ENCODE results near the gene PAPSS1. TPM values are rescaled to one million over a fixed set of nuclear protein-coding genes. Genes with fewer than 3 reads are reported as not detected.

PAPSS1 gene
- polyA plus RNA-seq, 2 of the 4 experiments (the other 2 are of a cell fraction) = 47.3 to 52.5 TPM

GRCh38 chr4:107635735-107636134 is 84.3 kb downstream of the PAPSS1 start:
- TF ChIP-seq EHF (CRISPR knock-in tag; IDR thresholded peaks at IDR 0.05) (no peak), ZFP36 (IDR thresholded peaks at IDR 0.05; ENCODE audit: borderline replicate concordance, partially characterized antibody) (no peak), CTCF (IDR thresholded peaks at IDR 0.05) (no peak), RNF2 (IDR thresholded peaks at IDR 0.05; ENCODE audit: borderline replicate concordance, low read depth) (no peak), PHF8 (IDR thresholded peaks at IDR 0.05; ENCODE audit: borderline replicate concordance, low read depth) (no peak), FOXS1 (CRISPR knock-in tag; IDR thresholded peaks at IDR 0.05) (no peak), FOSL2 (IDR thresholded peaks at IDR 0.05) (no peak), FOSL2 (CRISPR knock-in tag; IDR thresholded peaks at IDR 0.05) (no peak), POLR2AphosphoS2 (conservative IDR thresholded peaks at IDR 0.05; ENCODE audit: low read length) (no peak)
- Histone ChIP-seq H3K4me3 (no peak overlapping the region), H3K4me2 (no peak overlapping the region), H3K9me3 (no peaks in the 10 kb centered on the region), H3K27ac (no peak overlapping the region), H3K4me1 (0 out of 3 replicates have a peak, but pooled peaks cover 6% of the 10 kb centered on the region)
- POLR2A ChIA-PET = no interaction called here
- CTCF ChIA-PET = no interaction called here
- 70% methylated on average over 2 of the region's 2 CpGs for WGBS (ENCODE audit: missing lambda C conversion rate)
- DNase-seq (ENCODE audit: low read depth in 1 of 2, low spot score in 1 of 2) (no peak), FAIRE-seq (no peak), ATAC-seq (no peak)

DNA sequence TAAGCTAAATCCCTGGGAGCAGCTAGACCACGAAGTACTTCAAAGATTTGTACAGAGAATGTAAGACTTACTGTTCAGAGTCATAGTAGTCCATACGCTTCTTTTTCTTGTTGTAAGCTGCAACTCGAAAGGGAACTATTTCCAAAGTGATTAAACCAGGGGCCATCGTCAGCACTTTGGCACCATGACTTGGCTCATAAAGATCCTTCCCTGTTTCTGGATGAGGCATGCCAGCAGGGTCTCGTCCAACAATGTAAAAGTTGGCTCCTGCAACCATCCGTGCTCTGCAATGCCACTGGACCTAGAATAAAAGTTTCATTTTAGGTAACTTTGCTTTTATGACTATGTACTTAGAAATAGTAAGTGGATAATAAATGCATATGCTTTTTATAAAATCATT is 88.5 kb downstream of the PAPSS1 start:
- no peak overlapping the region for H3K4me2 ChIP-seq
- ATAC-seq (no peak), FAIRE-seq (no peak), DNase-seq (ENCODE audit: low read depth in 1 of 2, low spot score in 1 of 2) (no peak)
- WGBS (ENCODE audit: missing lambda C conversion rate) = 90% methylated on average over 6 of the region's 6 CpGs
- no peak overlapping the region for H3K27ac ChIP-seq
- H3K4me3 ChIP-seq = no peak overlapping the region
- H3K9me3 ChIP-seq = no peaks in the 10 kb centered on the region
- TF ChIP-seq ZFP36 (IDR thresholded peaks at IDR 0.05; ENCODE audit: borderline replicate concordance, partially characterized antibody) (no peak), BHLHE40 (IDR thresholded peaks at IDR 0.05; ENCODE audit: low read depth, low read length) (no peak), BCL3 (IDR thresholded peaks at IDR 0.05) (no peak), E2F6 (IDR thresholded peaks at IDR 0.05; ENCODE audit: borderline replicate concordance, low read depth) (no peak), CEBPB (IDR thresholded peaks at IDR 0.05) (no peak), FOXS1 (CRISPR knock-in tag; IDR thresholded peaks at IDR 0.05) (no peak), RFX5 (IDR thresholded peaks at IDR 0.05) (no peak), RNF2 (IDR thresholded peaks at IDR 0.05; ENCODE audit: borderline replicate concordance, low read depth) (no peak), JUNB (IDR thresholded peaks at IDR 0.05) (no peak)
- ChIA-PET CTCF (no interaction called here), POLR2A (no interaction called here)
- 0 out of 3 replicates have a peak, but pooled peaks cover 6% of the 10 kb centered on the region for H3K4me1 ChIP-seq

GRCh38 chr4:107630185-107630705 is 89.8 kb downstream of the PAPSS1 start:
- Histone ChIP-seq H3K4me1 (0 out of 3 replicates have a peak, but pooled peaks cover 6% of the 10 kb centered on the region), H3K4me2 (no peak overlapping the region), H3K4me3 (no peak overlapping the region), H3K9me3 (no peaks in the 10 kb centered on the region), H3K27ac (no peak overlapping the region)
- FAIRE-seq (no peak), DNase-seq (ENCODE audit: low read depth in 1 of 2, low spot score in 1 of 2) (no peak), ATAC-seq (no peak)
- 70% methylated on average over 6 of the region's 6 CpGs for WGBS (ENCODE audit: missing lambda C conversion rate)
- TF ChIP-seq HOXB5 (CRISPR knock-in tag; IDR thresholded peaks at IDR 0.05) (no peak), FOSB (CRISPR knock-in tag; IDR thresholded peaks at IDR 0.05) (no peak), MYC (IDR thresholded peaks at IDR 0.05; ENCODE audit: borderline replicate concordance, low read length) (no peak), CHD2 (IDR thresholded peaks at IDR 0.05; ENCODE audit: low read length, partially characterized antibody) (no peak), FOSL2 (IDR thresholded peaks at IDR 0.05) (no peak), FOSL2 (CRISPR knock-in tag; IDR thresholded peaks at IDR 0.05) (no peak), JUNB (IDR thresholded peaks at IDR 0.05) (no peak), EHF (CRISPR knock-in tag; IDR thresholded peaks at IDR 0.05) (no peak), RARB (CRISPR knock-in tag; IDR thresholded peaks at IDR 0.05) (no peak), USF2 (IDR thresholded peaks at IDR 0.05) (no peak), HES2 (IDR thresholded peaks at IDR 0.05) (no peak), BHLHE40 (IDR thresholded peaks at IDR 0.05; ENCODE audit: low read depth, low read length) (no peak), NPAS2 (CRISPR knock-in tag; IDR thresholded peaks at IDR 0.05; ENCODE audit: borderline replicate concordance) (no peak)
- TF ChIP-seq, protein P1, sequence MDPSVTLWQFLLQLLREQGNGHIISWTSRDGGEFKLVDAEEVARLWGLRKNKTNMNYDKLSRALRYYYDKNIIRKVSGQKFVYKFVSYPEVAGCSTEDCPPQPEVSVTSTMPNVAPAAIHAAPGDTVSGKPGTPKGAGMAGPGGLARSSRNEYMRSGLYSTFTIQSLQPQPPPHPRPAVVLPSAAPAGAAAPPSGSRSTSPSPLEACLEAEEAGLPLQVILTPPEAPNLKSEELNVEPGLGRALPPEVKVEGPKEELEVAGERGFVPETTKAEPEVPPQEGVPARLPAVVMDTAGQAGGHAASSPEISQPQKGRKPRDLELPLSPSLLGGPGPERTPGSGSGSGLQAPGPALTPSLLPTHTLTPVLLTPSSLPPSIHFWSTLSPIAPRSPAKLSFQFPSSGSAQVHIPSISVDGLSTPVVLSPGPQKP (IDR thresholded peaks at IDR 0.05; ENCODE audit: low read depth, low read length) = no peak
- POLR2A ChIA-PET = no interaction called here
- CTCF ChIA-PET = no interaction called here

All from A549 (cell line).